DOHH2 (cell line): Measurements from ENCODE around the gene RNF39.

ENCODE experiments used
- H3F3A ChIP-seq: fragments of 200-600 bp; sonication (generic), shearing (Covaris generic); 2 replicates; pipeline ENCODE4 v1.6.0; 2016; ENCODE audit warnings: antibody characterized with exemption, mild to moderate bottlenecking; ENCODE audit not compliant: control insufficient read depth, insufficient read depth
- H3K27ac ChIP-seq: fragments of 200-600 bp; sonication (generic); 2 replicates; pipeline ENCODE4 v1.5.1; 2014; ENCODE audit warnings: low read depth, mild to moderate bottlenecking, low read length, moderate library complexity
- H3K27me3 ChIP-seq: fragments of 200-600 bp; sonication (generic); 2 replicates; pipeline ENCODE4 v1.6.1; 2014; ENCODE audit warnings: mild to moderate bottlenecking, low read length, mixed read lengths; ENCODE audit not compliant: control insufficient read depth
- H3K36me3 ChIP-seq: fragments of 200-600 bp; sonication (generic); 2 replicates; pipeline ENCODE4 v1.6.1; 2014; ENCODE audit warnings: mild to moderate bottlenecking, low read length, moderate library complexity, mixed read lengths; ENCODE audit not compliant: control insufficient read depth
- H3K4me1 ChIP-seq: fragments of 200-600 bp; sonication (generic); 2 replicates; pipeline ENCODE4 v1.6.1; 2014; ENCODE audit warnings: mild to moderate bottlenecking, low read length, mixed read lengths; ENCODE audit not compliant: control insufficient read depth
- H3K4me2 ChIP-seq: fragments of 200-600 bp; sonication (generic); 2 replicates; pipeline ENCODE4 v1.6.0; 2014; ENCODE audit warnings: mild to moderate bottlenecking, low read length, moderate library complexity
- H3K4me3 ChIP-seq: fragments of 200-600 bp; sonication (generic); 2 replicates; pipeline ENCODE4 v1.5.1; 2014; ENCODE audit warnings: mild to moderate bottlenecking, low read length, mixed read lengths
- H3K79me2 ChIP-seq: fragments of 200-600 bp; sonication (generic); 2 replicates; pipeline ENCODE4 v1.6.1; 2014; ENCODE audit warnings: mild to moderate bottlenecking, low read length, mixed read lengths; ENCODE audit not compliant: control insufficient read depth
- H3K9me2 ChIP-seq: fragments of 200-600 bp; sonication (generic); replicated peaks from 2 replicates; pipeline ENCODE4 v1.6.1; 2014; ENCODE audit warnings: mild to moderate bottlenecking, low read length, mixed read lengths; ENCODE audit not compliant: control insufficient read depth
- H3K9me3 ChIP-seq: fragments of 200-600 bp; sonication (generic); 2 replicates; pipeline ENCODE4 v1.6.1; 2014; ENCODE audit warnings: antibody characterized with exemption, low read length, mixed read lengths; ENCODE audit not compliant: control insufficient read depth, insufficient read depth
- H4K20me1 ChIP-seq: fragments of 200-600 bp; sonication (generic); 2 replicates; pipeline ENCODE4 v1.6.0; 2014; ENCODE audit warnings: low read depth, mild to moderate bottlenecking, antibody characterized with exemption, low read length, moderate library complexity; ENCODE audit not compliant: control insufficient read depth, insufficient read depth
- EZH2phosphoT487 ChIP-seq: fragments of 200-600 bp; sonication (generic); IDR thresholded peaks from 2 replicates; pipeline ENCODE4 v1.6.1; 2017; ENCODE audit warnings: borderline replicate concordance, mild to moderate bottlenecking, antibody characterized with exemption, low read length, moderate library complexity, mixed read lengths
- TF ChIP-seq, protein P1 (sequence below): fragments of 200-600 bp; sonication (generic); IDR thresholded peaks from one replicate; pipeline ENCODE4 v1.5.1; 2014; ENCODE audit warnings: antibody characterized with exemption, mild to moderate bottlenecking, low read depth, low read length; ENCODE audit not compliant: poor library complexity, severe bottlenecking

Gene RNF39

DNA sequence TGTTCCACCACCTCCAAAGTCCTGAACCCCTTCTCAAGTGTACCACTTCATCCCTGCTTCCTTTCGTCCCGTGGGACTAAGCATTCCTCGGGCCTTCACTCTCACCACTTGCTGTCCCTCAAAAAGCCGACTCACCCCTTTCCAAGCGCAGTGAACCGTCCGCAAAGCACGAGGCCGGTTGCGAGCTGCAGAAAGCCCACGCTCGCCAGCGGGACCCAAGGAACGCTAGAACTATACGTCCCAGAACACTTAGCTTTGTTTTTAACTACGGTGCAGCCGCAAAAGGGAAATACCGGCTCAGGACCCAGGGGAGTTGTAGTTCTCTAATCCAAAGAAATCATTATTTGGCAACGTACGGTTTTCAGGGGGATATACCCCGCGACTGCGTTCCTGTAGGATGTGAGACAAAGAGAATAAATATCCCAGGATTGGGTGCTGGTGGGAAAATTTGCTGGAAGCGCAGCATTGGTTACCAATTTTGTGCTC lies 14.9 kb downstream of the RNF39 start:
- Histone ChIP-seq H4K20me1 (no peaks in the 10 kb centered on the region), H3K9me3 (no peaks in the 10 kb centered on the region), H3F3A (peaks cover 4% of the 10 kb centered on the region; the same call in 1 of the 2 replicates), H3K27ac (peak overlapping the region; percentile 49; the same call in 1 of the 2 replicates), H3K9me2 (no peaks in the 10 kb centered on the region), H3K4me2 (peak overlapping the region; percentile 81), H3K27me3 (no peaks in the 10 kb centered on the region), H3K36me3 (peaks cover 56% of the 10 kb centered on the region), H3K4me1 (peaks cover 26% of the 10 kb centered on the region), H3K4me3 (peak overlapping the region; percentile 100), H3K79me2 (peaks cover 44% of the 10 kb centered on the region)
- TF ChIP-seq, protein P1, sequence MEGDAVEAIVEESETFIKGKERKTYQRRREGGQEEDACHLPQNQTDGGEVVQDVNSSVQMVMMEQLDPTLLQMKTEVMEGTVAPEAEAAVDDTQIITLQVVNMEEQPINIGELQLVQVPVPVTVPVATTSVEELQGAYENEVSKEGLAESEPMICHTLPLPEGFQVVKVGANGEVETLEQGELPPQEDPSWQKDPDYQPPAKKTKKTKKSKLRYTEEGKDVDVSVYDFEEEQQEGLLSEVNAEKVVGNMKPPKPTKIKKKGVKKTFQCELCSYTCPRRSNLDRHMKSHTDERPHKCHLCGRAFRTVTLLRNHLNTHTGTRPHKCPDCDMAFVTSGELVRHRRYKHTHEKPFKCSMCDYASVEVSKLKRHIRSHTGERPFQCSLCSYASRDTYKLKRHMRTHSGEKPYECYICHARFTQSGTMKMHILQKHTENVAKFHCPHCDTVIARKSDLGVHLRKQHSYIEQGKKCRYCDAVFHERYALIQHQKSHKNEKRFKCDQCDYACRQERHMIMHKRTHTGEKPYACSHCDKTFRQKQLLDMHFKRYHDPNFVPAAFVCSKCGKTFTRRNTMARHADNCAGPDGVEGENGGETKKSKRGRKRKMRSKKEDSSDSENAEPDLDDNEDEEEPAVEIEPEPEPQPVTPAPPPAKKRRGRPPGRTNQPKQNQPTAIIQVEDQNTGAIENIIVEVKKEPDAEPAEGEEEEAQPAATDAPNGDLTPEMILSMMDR, result no peak
- no peak for TF ChIP-seq EZH2phosphoT487

GRCh38 chr6:30055513-30055912 lies 20.1 kb downstream of the RNF39 start:
- peaks cover 15% of the 10 kb centered on the region for H3K79me2 ChIP-seq
- no peak overlapping the region for H3K4me2 ChIP-seq
- H3K27ac ChIP-seq, result no peak overlapping the region

DNA sequence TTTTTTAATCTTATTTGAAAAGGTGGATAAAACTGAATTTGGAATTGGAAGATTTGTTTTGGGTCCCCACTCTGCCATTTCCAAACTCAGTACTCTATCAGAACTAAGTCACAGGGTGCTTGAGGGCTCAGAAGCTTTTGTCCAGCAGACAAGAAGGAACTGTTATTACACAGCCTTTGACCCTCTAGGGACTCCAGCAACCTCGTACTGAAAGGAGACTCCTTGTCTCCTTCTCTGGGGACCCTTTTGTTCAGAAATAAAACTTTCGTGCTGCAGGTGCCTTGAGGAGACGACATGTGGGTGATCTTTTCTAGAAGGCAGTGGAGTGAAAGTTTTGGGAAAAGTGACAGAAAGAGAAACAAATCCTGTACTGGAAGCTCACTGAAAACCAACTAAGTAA lies 21.9 kb downstream of the RNF39 start:
- TF ChIP-seq, protein P1, result no peak
- TF ChIP-seq EZH2phosphoT487, result no peak
- Histone ChIP-seq H3K36me3 (peaks cover 36% of the 10 kb centered on the region), H3K27me3 (no peaks in the 10 kb centered on the region), H3K4me2 (no peak overlapping the region), H3F3A (no peaks in the 10 kb centered on the region; the same call in 1 of the 2 replicates), H3K4me1 (no peaks in the 10 kb centered on the region), H3K27ac (no peak overlapping the region), H3K9me3 (no peaks in the 10 kb centered on the region), H3K4me3 (no peak overlapping the region), H3K9me2 (no peaks in the 10 kb centered on the region), H4K20me1 (no peaks in the 10 kb centered on the region; the same call in 1 of the 2 replicates), H3K79me2 (no peaks in the 10 kb centered on the region)

More at GRCh38 chr6:30055513-30055912, 20.1 kb downstream of the RNF39 start:
- Histone ChIP-seq H3K9me3 (no peaks in the 10 kb centered on the region), H3K36me3 (peaks cover 40% of the 10 kb centered on the region), H3K27me3 (no peaks in the 10 kb centered on the region), H3F3A (no peaks in the 10 kb centered on the region; the same call in 1 of the 2 replicates), H3K4me3 (no peak overlapping the region), H4K20me1 (no peaks in the 10 kb centered on the region; the same call in 1 of the 2 replicates), H3K4me1 (peaks cover 10% of the 10 kb centered on the region), H3K9me2 (no peaks in the 10 kb centered on the region)
- no peak for TF ChIP-seq EZH2phosphoT487
- TF ChIP-seq, protein P1, result no peak
